NCI-H2227 (cell line): ENCODE results near the gene RBM20.

Experiments
- DNase-seq: peaks from one replicate; lab custom pipeline; 2025; ENCODE audit not compliant: unreplicated experiment; lab: John Stamatoyannopoulos, UW

The RBM20 gene

DNA sequence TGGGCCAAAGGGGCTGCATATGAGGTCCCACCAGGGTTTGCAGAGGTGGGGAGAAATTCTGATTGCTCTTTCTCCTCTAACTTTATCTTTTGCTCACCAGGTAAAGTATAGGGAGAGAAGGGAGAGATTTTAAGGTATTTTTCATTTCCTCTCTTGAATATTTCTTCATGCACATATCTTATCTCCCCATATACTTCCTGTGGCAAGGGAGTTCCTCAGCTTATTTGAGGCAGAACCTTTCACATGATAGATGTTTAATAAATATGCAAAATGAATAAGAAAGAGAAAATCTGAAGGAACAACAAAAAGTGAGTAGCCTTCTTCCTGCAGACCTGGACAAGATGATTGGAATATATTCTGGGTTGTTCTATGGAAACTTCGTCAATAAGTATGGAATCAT, 160.2 kb downstream of the RBM20 start:
- no peak for DNase-seq

- DNase-seq: no peak
Measured at GRCh38 chr10:110805292-110805691, 161.2 kb downstream of the RBM20 start.

GRCh38 chr10:110806335-110806734, 162.2 kb downstream of the RBM20 start:
- DNase-seq: no peak

GRCh38 chr10:110808123-110808522, 164.0 kb downstream of the RBM20 start:
- DNase-seq: no peak

- peak; percentile 39 for DNase-seq
Measured at GRCh38 chr10:110808615-110809014, 164.5 kb downstream of the RBM20 start.

DNA sequence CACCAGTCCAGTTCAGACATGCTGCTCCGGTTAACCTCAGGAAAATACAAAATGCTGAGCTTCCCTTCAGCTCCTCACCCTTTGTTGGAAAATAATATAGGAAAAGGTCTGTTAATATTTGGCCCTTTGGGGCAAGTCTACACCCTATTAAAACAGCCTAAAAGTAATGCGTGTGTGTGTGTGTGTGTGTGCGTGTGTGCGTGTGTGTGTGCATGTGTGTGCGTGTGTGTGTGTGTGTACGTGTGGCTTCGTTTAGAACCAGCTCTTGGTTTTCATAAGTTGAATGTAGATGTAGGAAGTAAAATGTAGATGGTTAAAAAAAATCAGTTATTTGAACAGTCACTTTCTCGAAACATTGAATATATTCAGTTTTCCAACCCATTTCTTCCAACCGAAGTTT, 166.5 kb downstream of the RBM20 start:
- DNase-seq: no peak

- no peak for DNase-seq
Measured at GRCh38 chr10:110811791-110812581, 167.8 kb downstream of the RBM20 start.

GRCh38 chr10:110812583-110812982, 168.4 kb downstream of the RBM20 start:
- DNase-seq: no peak

- DNase-seq: no peak
Measured at GRCh38 chr10:110813743-110814472, 169.8 kb downstream of the RBM20 start.

GRCh38 chr10:110815354-110816004, 171.3 kb downstream of the RBM20 start:
- no peak for DNase-seq

DNA sequence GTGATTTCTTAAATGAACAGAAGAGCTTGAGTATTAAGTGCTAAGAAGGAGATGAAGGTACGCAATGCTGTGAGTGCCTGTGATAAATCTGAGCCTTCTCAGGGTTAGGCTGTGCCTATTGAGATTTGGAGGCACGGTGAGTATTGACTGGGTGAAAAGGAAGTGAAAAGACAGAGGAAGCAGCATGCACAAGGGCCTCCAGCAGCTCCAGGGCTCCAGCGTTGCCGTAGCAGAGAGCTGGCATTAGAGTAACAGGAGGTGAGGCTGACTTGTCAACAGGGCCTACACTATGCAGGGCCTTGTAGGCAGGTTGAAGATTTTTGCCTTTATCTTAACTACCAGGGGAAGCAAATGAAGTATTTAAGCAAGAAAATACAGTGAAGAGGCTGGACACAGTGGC, 173.5 kb downstream of the RBM20 start:
- DNase-seq: no peak

DNA sequence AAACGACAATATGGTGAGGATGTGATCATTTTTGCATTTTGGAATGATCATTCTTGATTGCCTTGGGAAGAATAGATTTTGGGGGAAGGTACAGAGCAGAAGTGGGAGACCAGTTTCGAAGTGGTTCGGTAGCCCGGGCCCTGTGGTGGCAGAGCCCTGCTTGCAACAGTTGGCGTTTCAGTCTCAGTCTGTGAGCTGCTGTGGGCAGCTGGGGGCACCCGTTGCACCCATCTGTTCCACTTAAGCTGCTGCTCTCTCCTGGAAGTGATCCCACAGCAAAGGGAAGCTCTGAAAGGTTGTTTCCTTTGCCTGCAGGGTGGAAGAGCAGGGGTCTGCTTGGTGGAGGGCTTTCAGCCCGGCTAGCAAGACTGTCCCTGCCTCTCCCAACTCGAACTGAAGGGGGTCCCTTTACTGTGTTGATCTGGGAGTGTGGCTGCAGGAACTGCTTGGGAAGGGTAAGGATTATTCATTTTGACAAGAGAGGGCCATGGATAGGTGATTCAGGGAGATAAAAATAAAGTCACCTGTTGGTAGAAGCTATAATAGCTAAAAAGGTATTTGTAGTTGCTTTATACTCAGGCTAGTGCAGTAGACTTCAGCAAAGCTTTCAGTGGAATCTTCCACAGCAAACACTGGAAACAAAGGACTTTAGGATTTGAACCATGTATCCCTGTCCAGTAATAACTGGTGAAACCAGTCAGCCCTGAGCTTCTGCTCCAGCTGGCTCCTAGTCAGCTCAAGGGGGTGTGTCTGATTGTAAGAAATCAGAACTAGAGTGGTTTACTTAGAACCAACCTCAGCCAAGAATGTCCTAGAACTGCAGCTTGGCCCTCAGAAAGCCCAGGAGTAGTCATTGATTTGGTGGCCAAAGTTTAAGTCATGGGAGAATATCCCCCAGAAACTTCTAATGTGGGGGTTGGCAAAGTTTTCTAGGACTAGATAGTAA, 174.4 kb downstream of the RBM20 start:
- DNase-seq: no peak

GRCh38 chr10:110820321-110820814, 176.2 kb downstream of the RBM20 start:
- no peak for DNase-seq

DNA sequence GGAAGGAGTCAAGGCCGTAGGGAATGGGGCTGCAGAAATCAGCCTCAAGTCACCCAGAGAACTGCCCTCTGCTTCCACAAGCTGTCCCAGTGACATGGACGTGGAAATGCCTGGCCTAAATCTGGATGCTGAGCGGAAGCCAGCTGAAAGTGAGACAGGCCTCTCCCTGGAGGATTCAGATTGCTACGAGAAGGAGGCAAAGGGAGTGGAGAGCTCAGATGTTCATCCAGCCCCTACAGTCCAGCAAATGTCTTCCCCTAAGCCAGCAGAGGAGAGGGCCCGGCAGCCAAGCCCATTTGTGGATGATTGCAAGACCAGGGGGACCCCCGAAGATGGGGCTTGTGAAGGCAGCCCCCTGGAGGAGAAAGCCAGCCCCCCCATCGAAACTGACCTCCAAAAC, 177.4 kb downstream of the RBM20 start:
- no peak for DNase-seq

DNA sequence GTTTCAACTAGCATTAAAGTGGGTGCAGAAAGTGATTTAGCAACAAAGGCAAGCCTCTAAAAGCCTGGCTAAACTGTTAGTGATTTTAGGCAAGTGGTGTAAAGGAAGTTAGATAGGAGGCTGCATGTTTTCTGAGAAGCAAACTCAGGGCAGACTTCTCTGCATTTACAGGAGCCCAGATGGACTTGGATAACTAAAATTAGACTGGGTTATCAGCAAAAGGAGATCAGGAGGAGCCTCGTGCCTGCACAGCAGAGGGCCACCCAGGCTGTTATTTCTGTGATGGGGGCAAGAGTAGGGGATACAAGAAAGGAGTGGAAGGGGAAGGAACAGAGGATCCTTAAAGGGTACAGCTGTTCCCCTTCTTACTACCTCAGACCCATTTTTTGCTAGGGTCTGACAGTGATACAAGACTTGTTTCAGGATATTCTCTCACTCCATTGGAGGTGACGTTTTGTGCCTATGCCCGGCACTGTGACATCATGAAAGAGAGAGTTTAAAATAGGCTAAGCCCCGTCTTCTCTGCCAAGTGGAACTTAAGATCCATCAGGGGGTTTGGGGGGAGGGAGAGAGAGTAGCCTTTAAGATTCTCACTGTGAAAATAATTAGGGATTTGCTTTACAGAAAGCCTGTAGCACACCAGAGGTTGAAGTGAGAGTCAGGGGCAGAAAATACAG, 178.0 kb downstream of the RBM20 start:
- peak; percentile 71 for DNase-seq

DNA sequence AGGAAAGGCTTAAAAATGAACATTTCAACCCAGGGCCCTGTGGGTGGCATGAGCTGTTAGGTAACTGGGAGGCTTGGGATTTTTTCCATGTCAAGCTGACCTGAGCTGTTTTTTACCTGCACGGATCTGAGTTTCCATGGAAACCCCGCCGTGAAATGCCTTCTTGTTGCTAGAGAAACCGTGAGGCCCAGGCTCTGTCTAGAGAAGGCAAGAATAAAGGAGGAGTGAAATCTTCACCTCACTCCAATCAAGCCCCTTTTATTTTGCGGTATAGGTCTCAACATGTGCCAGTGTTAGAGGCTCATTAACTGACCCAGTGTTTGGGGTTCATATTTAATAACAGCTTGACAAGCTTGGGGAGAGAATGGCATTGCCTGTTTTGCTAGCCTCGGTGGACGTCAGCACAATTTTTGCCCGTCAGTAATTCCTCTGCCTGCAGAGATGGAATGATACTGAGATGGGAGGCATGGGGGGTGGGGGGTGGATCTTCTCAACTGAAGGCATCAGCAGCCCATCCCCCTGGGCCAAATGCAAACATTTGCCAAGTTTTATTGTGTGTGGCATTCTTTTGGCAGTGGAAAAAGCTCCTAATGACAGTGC, 178.7 kb downstream of the RBM20 start:
- DNase-seq: peak; percentile 90

GRCh38 chr10:110824152-110824441, 180.0 kb downstream of the RBM20 start:
- no peak for DNase-seq

DNA sequence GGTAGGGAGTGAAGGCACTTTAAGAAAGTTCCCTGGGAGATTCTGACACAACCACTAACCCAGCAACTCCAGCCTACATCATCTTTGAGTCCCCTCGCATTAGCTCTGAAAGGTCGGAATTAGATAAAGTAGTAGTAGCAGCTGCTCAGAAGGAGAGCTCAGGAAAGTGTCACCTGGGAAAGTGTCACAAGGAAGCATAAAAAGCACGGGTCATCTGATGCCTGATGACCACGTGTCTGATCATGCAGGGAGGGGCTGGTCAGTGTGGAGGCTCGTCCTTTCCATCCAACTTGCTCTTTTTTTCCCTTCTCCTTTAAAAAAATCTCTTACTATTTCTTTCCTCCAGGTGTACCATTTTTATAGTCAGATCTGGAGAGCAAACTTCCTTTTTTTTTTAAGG, 180.5 kb downstream of the RBM20 start:
- no peak for DNase-seq

DNA sequence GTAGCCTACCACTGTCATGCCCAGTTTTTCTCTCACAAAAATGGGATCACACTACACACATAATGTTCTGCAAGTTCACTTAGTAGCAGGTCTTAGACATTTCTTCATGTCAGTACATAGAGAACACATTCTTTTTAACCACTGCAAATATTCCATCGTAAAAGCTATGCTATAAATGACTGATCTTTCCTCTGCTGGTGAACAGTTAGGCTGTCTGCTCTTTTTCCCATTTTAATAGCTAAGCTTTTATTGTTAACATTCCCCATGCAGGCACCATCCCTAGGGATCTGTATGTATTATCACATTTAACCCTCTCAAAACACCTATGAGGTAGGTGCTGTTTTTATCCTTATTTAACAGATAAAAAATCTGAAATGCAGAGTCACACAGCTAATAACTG, 181.4 kb downstream of the RBM20 start:
- no peak for DNase-seq

GRCh38 chr10:110827410-110827809, 183.3 kb downstream of the RBM20 start:
- no peak for DNase-seq
